CD4-positive, alpha-beta memory T cell (primary cell): ENCODE data around the gene SIGLEC14. TPM values are rescaled to one million over a fixed set of nuclear protein-coding genes. Genes with fewer than 3 reads are reported as not detected.

Experiments
- CTCF ChIA-PET: fragments of 350-600 bp; sonication (Branson Sonifier 250); formaldehyde crosslinking; loops from one replicate; lab custom pipeline; 2021; ENCODE audit warnings: inconsistent platforms; ENCODE audit not compliant: partially characterized antibody; lab: Charles Lee
- POLR2A ChIA-PET: fragments of 350-600 bp; sonication (Branson Sonifier 250); formaldehyde crosslinking; loops from one replicate; lab custom pipeline; 2021; ENCODE audit not compliant: partially characterized antibody; lab: Charles Lee
- DNase-seq, 5 donors: peaks; one replicate each; pipeline versions ENCODE4 v3.0.0 to v3.0.0-alpha.2; 2020 to 2022; ENCODE audit warnings: mixed read lengths in 1 of 5
- H3K27ac ChIP-seq: one replicate; pipeline ENCODE4 v1.7.0; 2013; ENCODE audit warnings: low read depth, low read length
- H3K27me3 ChIP-seq: 2 replicates; pipeline ENCODE4 v1.7.0; 2013; ENCODE audit warnings: mild to moderate bottlenecking, low read length, moderate library complexity; ENCODE audit not compliant: insufficient read depth
- H3K36me3 ChIP-seq: 2 replicates; pipeline ENCODE4 v1.7.0; 2013; ENCODE audit warnings: mild to moderate bottlenecking, low read length, moderate library complexity; ENCODE audit not compliant: insufficient read depth
- H3K4me1 ChIP-seq: 2 replicates; pipeline ENCODE4 v1.7.0; 2013; ENCODE audit warnings: mild to moderate bottlenecking, low read length, moderate library complexity; ENCODE audit not compliant: insufficient read depth
- H3K4me3 ChIP-seq, 2 donors: one replicate each; pipeline ENCODE4 v1.7.0; 2013; ENCODE audit warnings: low read length in 2 of 2, mild to moderate bottlenecking in 1 of 2
- H3K9me3 ChIP-seq, 2 donors: one replicate each; pipeline ENCODE4 v1.7.0; 2013; ENCODE audit warnings: low read length in 2 of 2, control low read depth in 1 of 2; ENCODE audit not compliant: control insufficient read depth in 1 of 2
- H3K27ac Mint-ChIP-seq, 7 donors: one replicate each; pipeline ENCODE4 v1.8.0; 2020 to 2021; ENCODE audit warnings: mixed read lengths in 7 of 7, mild to moderate bottlenecking in 6 of 7, inconsistent platforms in 3 of 7, moderate library complexity in 3 of 7
- H3K27me3 Mint-ChIP-seq, 2 donors: one replicate each; pipeline ENCODE4 v1.8.0; 2020 to 2021; ENCODE audit warnings: mixed read lengths in 2 of 2
- H3K36me3 Mint-ChIP-seq, 2 donors: one replicate each; pipeline ENCODE4 v1.8.0; 2020 to 2021; ENCODE audit warnings: mixed read lengths in 2 of 2, inconsistent platforms in 1 of 2, mild to moderate bottlenecking in 1 of 2
- H3K4me1 Mint-ChIP-seq, 4 donors: one replicate each; pipeline ENCODE4 v1.8.0; 2020 to 2021; ENCODE audit warnings: mixed read lengths in 4 of 4, mild to moderate bottlenecking in 1 of 4
- H3K4me3 Mint-ChIP-seq, 8 donors: one replicate each; pipeline ENCODE4 v1.8.0; 2020 to 2021; ENCODE audit warnings: mixed read lengths in 8 of 8, mild to moderate bottlenecking in 7 of 8, moderate library complexity in 6 of 8, inconsistent platforms in 3 of 8
- H3K9me3 Mint-ChIP-seq, 8 donors: one replicate each; pipeline ENCODE4 v1.8.0; 2020 to 2021; ENCODE audit warnings: mixed read lengths in 8 of 8, mild to moderate bottlenecking in 5 of 8, inconsistent platforms in 3 of 8, moderate library complexity in 1 of 8
- intact Hi-C: fragments of 100-400 bp; cut with micrococcal nuclease; formaldehyde crosslinking; loops from one replicate; pipeline ENCODE4 v1.15.1; 2023
- polyA plus RNA-seq, 2 donors: library from polyadenylated mRNA; unstranded; fragments of 300-500 nt; fragmentation: Illumina TruSeq; gene quantifications; one replicate each; pipeline ENCODE4 v1.2.3, GENCODE V29; 2021
- total RNA-seq, 2 experiments: library from RNA; stranded (reverse); gene quantifications; one replicate each; pipeline ENCODE4 v1.2.3, GENCODE V29; 2021

SIGLEC14 gene
- total and polyA plus RNA-seq, 4 experiments from 2014 or later = 0.11 to 1.4 (median 0.69) TPM; not detected in 1

GRCh38 chr19:51600940-51601580 lies 45.6 kb downstream of the SIGLEC14 start:
- DNase-seq = no peak
- Mint-ChIP-seq H3K9me3 (peaks cover 0 to 23% (median 8%) of the 10 kb centered on the region in 8 donors), H3K36me3 (peaks cover 0 to 24% of the 10 kb centered on the region in 2 donors), H3K4me3 (no peak overlapping the region), H3K27me3 (peaks cover 24 to 36% of the 10 kb centered on the region in 2 donors), H3K27ac (no peak overlapping the region), H3K4me1 (no peaks in the 10 kb centered on the region)
- ChIA-PET CTCF (no interaction called here), POLR2A (no interaction called here)
- Histone ChIP-seq H3K4me1 (no peaks in the 10 kb centered on the region), H3K36me3 (no peaks in the 10 kb centered on the region), H3K9me3 (no peaks in the 10 kb centered on the region), H3K4me3 (no peak overlapping the region), H3K27me3 (peaks cover 11% of the 10 kb centered on the region), H3K27ac (no peak overlapping the region)
- intact Hi-C loops = no loop called here

- Histone ChIP-seq H3K27ac (no peak overlapping the region), H3K27me3 (peaks cover 11% of the 10 kb centered on the region), H3K9me3 (no peaks in the 10 kb centered on the region), H3K4me3 (no peak overlapping the region), H3K36me3 (no peaks in the 10 kb centered on the region), H3K4me1 (peaks cover 5% of the 10 kb centered on the region)
- ChIA-PET CTCF (no interaction called here), POLR2A (no interaction called here)
- Mint-ChIP-seq H3K4me3 (no peak overlapping the region), H3K27ac (no peak overlapping the region), H3K9me3 (peaks cover 0 to 17% (median 4%) of the 10 kb centered on the region in 8 donors), H3K36me3 (peaks cover 3 to 20% of the 10 kb centered on the region in 2 donors), H3K4me1 (peaks cover 7 to 15% (median 14%) of the 10 kb centered on the region in 4 donors), H3K27me3 (peaks cover 24 to 36% of the 10 kb centered on the region in 2 donors)
- intact Hi-C loops = no loop called here
- no peak for DNase-seq
Observed at GRCh38 chr19:51599084-51599483, 47.5 kb downstream of the SIGLEC14 start.

GRCh38 chr19:51598159-51598915 lies 48.3 kb downstream of the SIGLEC14 start:
- H3K4me3 ChIP-seq = no peak overlapping the region
- H3K4me1 ChIP-seq = peaks cover 10% of the 10 kb centered on the region
- Mint-ChIP-seq H3K36me3 (peaks cover 3 to 19% of the 10 kb centered on the region in 2 donors), H3K27me3 (peaks cover 24 to 36% of the 10 kb centered on the region in 2 donors), H3K9me3 (peaks cover 0 to 15% (median 4%) of the 10 kb centered on the region in 8 donors), H3K4me3 (peak overlapping the region in 1 of 8 donors; percentile 72), H3K27ac (no peak overlapping the region), H3K4me1 (peaks cover 14 to 22% (median 20%) of the 10 kb centered on the region in 4 donors)
- ChIA-PET POLR2A (no interaction called here), CTCF (no interaction called here)
- H3K27me3 ChIP-seq = peaks cover 11% of the 10 kb centered on the region
- intact Hi-C loops = no loop called here
- no peaks in the 10 kb centered on the region for H3K9me3 ChIP-seq
- H3K36me3 ChIP-seq = no peaks in the 10 kb centered on the region
- H3K27ac ChIP-seq = no peak overlapping the region
- DNase-seq = no peak

GRCh38 chr19:51595190-51596175 lies 51.1 kb downstream of the SIGLEC14 start:
- Histone ChIP-seq H3K4me3 (peak overlapping the region in 1 of 2 donors; percentile 93), H3K27me3 (no peaks in the 10 kb centered on the region), H3K27ac (peak overlapping the region; percentile 58), H3K9me3 (no peaks in the 10 kb centered on the region), H3K4me1 (peaks cover 16% of the 10 kb centered on the region), H3K36me3 (no peaks in the 10 kb centered on the region)
- CTCF ChIA-PET = no interaction called here
- Mint-ChIP-seq H3K4me1 (peaks cover 16 to 25% (median 22%) of the 10 kb centered on the region in 4 donors), H3K9me3 (peaks cover 0 to 14% (median 4%) of the 10 kb centered on the region in 8 donors), H3K36me3 (peaks cover 3 to 7% of the 10 kb centered on the region in 2 donors), H3K27ac (peak overlapping the region in 5 of 7 donors; percentile 3 to 78 (median 65)), H3K4me3 (peak overlapping the region; percentile 85 to 100 (median 96)), H3K27me3 (peaks cover 8 to 21% of the 10 kb centered on the region in 2 donors)
- POLR2A ChIA-PET = interaction anchor here (2.3 kb wide), 1 partner anchor 24 kb away, joined by 7 read pairs; the partner anchor contains the start of gene ZNF175
- intact Hi-C loops = no loop called here
- DNase-seq = no peak

GRCh38 chr19:51594774-51595109 lies 51.9 kb downstream of the SIGLEC14 start:
- Mint-ChIP-seq H3K27ac (peak overlapping the region in 6 of 7 donors; percentile 33 to 94 (median 92)), H3K36me3 (peaks cover 4 to 7% of the 10 kb centered on the region in 2 donors), H3K9me3 (peaks cover 0 to 14% (median 4%) of the 10 kb centered on the region in 8 donors), H3K27me3 (peaks cover 2 to 14% of the 10 kb centered on the region in 2 donors), H3K4me1 (peaks cover 16 to 25% (median 22%) of the 10 kb centered on the region in 4 donors), H3K4me3 (peak overlapping the region; percentile 85 to 100 (median 96))
- Histone ChIP-seq H3K27me3 (no peaks in the 10 kb centered on the region), H3K4me3 (peak overlapping the region; percentile 91 to 93), H3K4me1 (peaks cover 16% of the 10 kb centered on the region), H3K36me3 (no peaks in the 10 kb centered on the region), H3K9me3 (no peaks in the 10 kb centered on the region), H3K27ac (peak overlapping the region; percentile 58)
- intact Hi-C loops = loop anchor here (1.0 kb wide), 3 partner anchors 23 to 486 kb away; partner anchors contain the start of genes CTU1 and ZNF175
- ChIA-PET POLR2A (interaction anchor here (1.0 to 2.3 kb wide), 2 partner anchors 16 to 24 kb away, joined by 3 to 7 read pairs; partner anchors contain the start of gene ZNF175), CTCF (no interaction called here)
- no peak for DNase-seq

GRCh38 chr19:51593969-51594773 lies 52.5 kb downstream of the SIGLEC14 start:
- no peaks in the 10 kb centered on the region for H3K9me3 ChIP-seq
- peaks cover 8 to 11% of the 10 kb centered on the region in 2 donors for H3K36me3 Mint-ChIP-seq
- no peaks in the 10 kb centered on the region for H3K36me3 ChIP-seq
- intact Hi-C loops = loop anchor here (1.0 kb wide), 3 partner anchors 23 to 486 kb away; partner anchors contain the start of genes CTU1 and ZNF175
- H3K27me3 ChIP-seq = no peaks in the 10 kb centered on the region
- peaks cover 2 to 11% of the 10 kb centered on the region in 2 donors for H3K27me3 Mint-ChIP-seq
- peak overlapping the region; percentile 91 to 93 for H3K4me3 ChIP-seq
- peaks cover 16% of the 10 kb centered on the region for H3K4me1 ChIP-seq
- H3K4me1 Mint-ChIP-seq = peaks cover 16 to 25% (median 22%) of the 10 kb centered on the region in 4 donors
- CTCF ChIA-PET = no interaction called here
- peaks cover 0 to 19% (median 9%) of the 10 kb centered on the region in 8 donors for H3K9me3 Mint-ChIP-seq
- peak overlapping the region; percentile 33 to 97 (median 93) for H3K27ac Mint-ChIP-seq
- POLR2A ChIA-PET = interaction anchor here (1.0 to 2.3 kb wide), 3 partner anchors 15 to 110 kb away, joined by 3 to 7 read pairs (median 5); partner anchors contain the start of gene ZNF175
- DNase-seq = peak; percentile 92 to 94 (median 93)
- peak overlapping the region; percentile 58 for H3K27ac ChIP-seq
- peak overlapping the region; percentile 85 to 100 (median 96) for H3K4me3 Mint-ChIP-seq
